Mesodermal cell (in vitro differentiated cells): ENCODE data around the gene PODN.

Source experiments
- H3K27ac ChIP-seq: 2 replicates; pipeline ENCODE4 v1.7.0; 2013; ENCODE audit warnings: mild to moderate bottlenecking, low read depth, low read length, moderate library complexity; ENCODE audit not compliant: severe bottlenecking
- H3K36me3 ChIP-seq: 2 replicates; pipeline ENCODE4 v1.7.1; 2013; ENCODE audit warnings: mild to moderate bottlenecking, low read length, moderate library complexity; ENCODE audit not compliant: control insufficient read depth, insufficient read depth
- H3K4me1 ChIP-seq: one replicate; pipeline ENCODE4 v1.7.1; 2013; ENCODE audit warnings: mild to moderate bottlenecking, low read length; ENCODE audit not compliant: insufficient read depth, control insufficient read depth, poor library complexity, severe bottlenecking
- H3K4me3 ChIP-seq: 2 replicates; pipeline ENCODE4 v1.7.0; 2013; ENCODE audit warnings: low read length, control low read depth, mild to moderate bottlenecking; ENCODE audit not compliant: insufficient read depth, poor library complexity, severe bottlenecking; ENCODE audit errors: extremely low read depth
- H3K9me3 ChIP-seq: 2 replicates; pipeline ENCODE4 v1.7.1; 2013; ENCODE audit warnings: mild to moderate bottlenecking, low read length, moderate library complexity; ENCODE audit not compliant: control insufficient read depth
- WGBS, 2 experiments: methylation state at CpG; one replicate each; pipeline ENCODE4 v1.1.5; 2013; ENCODE audit warnings: missing lambda C conversion rate in 2 of 2; ENCODE audit not compliant: insufficient coverage in 2 of 2; 5-methylcytosine and 5-hydroxymethylcytosine counted together

Gene PODN

DNA sequence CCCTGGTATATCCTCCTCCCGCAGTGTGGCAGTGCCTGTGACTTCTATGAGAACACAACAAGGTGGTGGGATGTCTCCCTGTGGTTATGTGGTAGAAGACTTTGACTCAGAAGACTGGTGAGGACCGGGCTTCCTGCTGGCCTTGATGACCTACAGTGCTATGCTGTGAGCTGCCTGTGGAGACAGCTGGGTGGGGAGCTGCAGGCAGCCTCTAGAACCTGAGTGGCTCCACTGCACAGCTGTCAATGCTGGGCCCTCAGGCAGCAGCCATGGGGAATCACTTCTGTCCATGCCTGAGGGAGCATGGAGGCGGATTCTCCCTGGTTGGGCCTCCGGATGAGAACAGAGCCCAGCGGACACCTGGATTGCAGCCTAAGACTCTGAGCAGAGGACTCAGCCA lies 65.5 kb downstream of the PODN start:
- H3K4me1 ChIP-seq: peaks cover 7% of the 10 kb centered on the region
- WGBS, 2 experiments: 92 to 94% methylated on average over 3 to 5 of the region's 5 CpGs
- H3K27ac ChIP-seq: no peak overlapping the region
- H3K9me3 ChIP-seq: no peaks in the 10 kb centered on the region
- no peaks in the 10 kb centered on the region for H3K36me3 ChIP-seq
- no peak overlapping the region for H3K4me3 ChIP-seq

DNA sequence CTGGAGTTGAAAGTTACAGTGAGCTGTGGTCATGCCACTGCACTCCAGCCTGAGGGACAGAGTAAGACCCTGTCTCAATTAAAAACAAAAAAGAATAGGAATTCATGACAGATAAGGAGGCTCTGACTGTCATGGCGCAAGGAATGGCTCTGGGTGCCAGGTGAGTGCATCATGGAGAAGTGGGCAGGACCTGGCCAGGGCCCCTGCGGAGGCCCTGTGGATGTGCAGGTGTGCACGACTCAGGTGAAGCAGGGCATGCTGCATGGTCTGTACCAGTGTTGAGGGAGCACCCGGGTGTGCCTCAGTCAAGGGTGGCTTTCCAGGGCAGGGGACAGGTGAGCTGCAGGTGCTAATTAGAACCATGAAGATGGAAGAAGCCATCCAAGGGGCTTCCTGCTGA lies 66.4 kb downstream of the PODN start:
- Histone ChIP-seq H3K4me1 (no peaks in the 10 kb centered on the region), H3K4me3 (no peak overlapping the region), H3K36me3 (no peaks in the 10 kb centered on the region), H3K27ac (no peak overlapping the region), H3K9me3 (no peaks in the 10 kb centered on the region)
- WGBS, 2 experiments: 89 to 93% methylated on average over 3 to 4 of the region's 4 CpGs

DNA sequence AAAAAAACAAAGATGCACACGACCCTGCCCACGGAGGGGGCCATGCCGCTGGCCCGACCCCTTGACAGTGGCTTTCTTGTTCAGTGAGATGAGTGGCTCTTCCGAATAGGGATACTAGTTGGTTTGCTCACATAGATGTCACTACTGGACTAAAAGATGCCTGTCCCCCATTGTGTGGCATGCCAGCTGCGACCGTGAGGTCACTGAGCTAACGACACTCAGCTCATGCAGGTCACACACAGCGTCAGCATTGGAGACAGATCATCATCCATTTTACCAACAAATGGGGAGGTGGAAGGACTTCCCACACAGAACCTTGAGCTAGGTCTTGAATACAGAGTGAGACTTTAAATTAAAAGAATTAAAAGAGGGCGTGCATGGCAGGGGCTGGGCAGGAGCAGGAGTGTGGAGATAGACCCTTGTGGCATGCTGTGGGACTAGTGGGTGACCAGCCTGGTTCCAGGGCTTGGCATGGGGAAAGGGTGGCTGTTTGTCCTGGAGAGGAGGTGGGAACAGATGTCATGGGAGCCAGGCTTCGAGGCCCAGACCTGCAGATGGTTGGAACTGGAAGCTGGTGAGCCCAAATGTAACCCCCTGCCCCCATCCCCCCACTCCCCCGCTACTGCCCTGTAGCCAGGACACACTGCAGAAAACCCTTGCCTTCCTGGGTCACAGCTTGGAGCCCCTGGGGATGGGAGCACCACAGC lies 68.0 kb downstream of the PODN start:
- Histone ChIP-seq H3K27ac (no peak overlapping the region), H3K9me3 (no peaks in the 10 kb centered on the region), H3K4me1 (no peaks in the 10 kb centered on the region), H3K4me3 (no peak overlapping the region), H3K36me3 (no peaks in the 10 kb centered on the region)
- WGBS, 2 experiments: 90% methylated on average over 7 to 9 of the region's 12 CpGs

DNA sequence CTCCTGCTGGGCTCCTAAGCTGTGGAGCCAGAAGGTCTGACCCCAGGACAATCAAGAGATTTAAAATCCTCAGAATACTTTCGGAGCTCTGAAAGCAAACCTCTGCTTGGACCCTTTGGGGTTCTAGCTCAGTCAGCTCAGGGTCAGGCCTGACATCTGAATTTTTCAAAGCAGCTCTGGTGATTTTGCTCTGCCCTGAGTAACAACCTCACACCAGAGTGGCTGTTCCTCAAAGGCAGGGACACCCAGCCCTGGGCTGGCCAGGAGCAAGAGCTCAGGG lies 68.5 kb downstream of the PODN start:
- Histone ChIP-seq H3K27ac (no peak overlapping the region), H3K9me3 (no peaks in the 10 kb centered on the region), H3K36me3 (no peaks in the 10 kb centered on the region), H3K4me1 (no peaks in the 10 kb centered on the region), H3K4me3 (no peak overlapping the region)
- 83 to 100% methylated on average over 1 of the region's 1 CpG for WGBS, 2 experiments

DNA sequence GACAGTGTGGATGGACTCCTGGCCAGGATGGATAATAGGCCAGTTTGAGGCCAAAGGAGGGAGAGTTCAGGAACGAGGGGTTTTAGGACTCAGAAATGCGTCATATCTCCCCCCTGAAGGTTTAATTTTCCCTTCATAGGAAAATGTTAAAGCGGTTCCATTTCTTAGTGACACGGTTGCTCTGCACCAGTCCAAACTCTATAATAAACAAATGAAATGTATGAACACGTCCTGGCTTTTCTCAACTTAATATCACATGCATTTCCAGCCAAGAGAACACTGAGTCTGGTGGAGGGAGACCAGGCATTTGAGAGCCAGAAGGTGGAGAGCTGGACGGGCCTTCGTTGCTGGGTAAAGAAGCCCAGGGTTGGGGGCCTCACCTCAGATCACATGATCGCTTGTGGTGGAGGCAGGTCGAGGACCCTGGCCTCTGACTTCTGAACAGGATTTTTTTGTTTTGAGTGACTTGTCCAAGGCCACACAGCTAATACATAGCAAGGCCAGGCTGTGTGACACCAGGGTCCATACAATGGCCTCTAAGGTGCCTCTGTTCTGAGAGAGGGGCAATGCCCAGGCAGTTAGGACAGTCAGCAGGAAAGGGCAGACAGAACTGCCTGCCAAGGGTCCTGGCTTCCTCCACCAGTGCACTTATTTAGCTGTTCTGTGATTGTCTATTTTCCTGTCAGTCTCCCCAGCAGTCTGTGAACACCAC lies 69.0 kb downstream of the PODN start:
- Histone ChIP-seq H3K36me3 (no peaks in the 10 kb centered on the region), H3K27ac (no peak overlapping the region), H3K4me3 (no peak overlapping the region), H3K4me1 (no peaks in the 10 kb centered on the region), H3K9me3 (no peaks in the 10 kb centered on the region)
- 86 to 97% methylated on average over 7 to 8 of the region's 9 CpGs for WGBS, 2 experiments

DNA sequence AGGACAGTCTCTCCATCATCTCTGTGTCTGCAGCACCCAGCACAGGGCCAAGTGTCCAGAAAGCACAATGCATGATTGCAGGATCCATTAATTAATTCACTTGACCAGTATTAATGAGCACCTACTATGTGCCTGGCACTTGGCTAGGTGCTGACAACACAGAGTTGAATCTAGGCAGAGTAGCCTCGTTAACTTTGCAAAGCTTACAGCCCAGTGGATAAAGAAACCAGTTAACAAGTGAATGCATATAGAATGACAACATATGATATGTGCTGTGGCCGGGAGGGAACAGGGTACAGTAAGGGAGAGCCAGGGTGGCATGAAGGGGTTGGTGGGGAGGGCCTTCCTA lies 69.6 kb downstream of the PODN start:
- H3K9me3 ChIP-seq: no peaks in the 10 kb centered on the region
- H3K4me1 ChIP-seq: no peaks in the 10 kb centered on the region
- H3K36me3 ChIP-seq: no peaks in the 10 kb centered on the region
- 80 to 97% methylated on average over 2 of the region's 2 CpGs for WGBS, 2 experiments
- H3K27ac ChIP-seq: no peak overlapping the region
- no peak overlapping the region for H3K4me3 ChIP-seq

DNA sequence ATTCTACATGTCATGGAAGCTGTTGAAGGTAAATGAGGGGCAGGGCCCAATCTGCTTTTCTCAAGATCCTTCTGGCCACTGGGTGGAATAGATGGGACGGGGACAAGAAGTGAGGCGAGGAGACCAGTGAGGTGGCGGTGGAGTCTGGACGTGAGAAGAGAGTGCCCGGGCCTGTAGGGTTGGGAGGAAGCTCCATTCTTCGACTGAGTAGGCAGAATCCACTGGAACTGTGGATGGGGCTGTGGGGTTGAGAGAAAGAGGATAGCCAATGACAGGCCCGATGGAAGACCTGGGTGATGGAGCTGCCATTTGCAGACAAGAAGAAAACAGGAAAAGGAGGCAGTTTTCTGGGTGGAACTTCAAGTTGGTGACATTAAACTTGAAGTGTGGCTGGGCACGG lies 70.2 kb downstream of the PODN start:
- H3K27ac ChIP-seq: no peak overlapping the region
- H3K9me3 ChIP-seq: no peaks in the 10 kb centered on the region
- no peaks in the 10 kb centered on the region for H3K36me3 ChIP-seq
- no peaks in the 10 kb centered on the region for H3K4me1 ChIP-seq
- WGBS, 2 experiments: 80 to 90% methylated on average over 8 of the region's 8 CpGs
- no peak overlapping the region for H3K4me3 ChIP-seq

DNA sequence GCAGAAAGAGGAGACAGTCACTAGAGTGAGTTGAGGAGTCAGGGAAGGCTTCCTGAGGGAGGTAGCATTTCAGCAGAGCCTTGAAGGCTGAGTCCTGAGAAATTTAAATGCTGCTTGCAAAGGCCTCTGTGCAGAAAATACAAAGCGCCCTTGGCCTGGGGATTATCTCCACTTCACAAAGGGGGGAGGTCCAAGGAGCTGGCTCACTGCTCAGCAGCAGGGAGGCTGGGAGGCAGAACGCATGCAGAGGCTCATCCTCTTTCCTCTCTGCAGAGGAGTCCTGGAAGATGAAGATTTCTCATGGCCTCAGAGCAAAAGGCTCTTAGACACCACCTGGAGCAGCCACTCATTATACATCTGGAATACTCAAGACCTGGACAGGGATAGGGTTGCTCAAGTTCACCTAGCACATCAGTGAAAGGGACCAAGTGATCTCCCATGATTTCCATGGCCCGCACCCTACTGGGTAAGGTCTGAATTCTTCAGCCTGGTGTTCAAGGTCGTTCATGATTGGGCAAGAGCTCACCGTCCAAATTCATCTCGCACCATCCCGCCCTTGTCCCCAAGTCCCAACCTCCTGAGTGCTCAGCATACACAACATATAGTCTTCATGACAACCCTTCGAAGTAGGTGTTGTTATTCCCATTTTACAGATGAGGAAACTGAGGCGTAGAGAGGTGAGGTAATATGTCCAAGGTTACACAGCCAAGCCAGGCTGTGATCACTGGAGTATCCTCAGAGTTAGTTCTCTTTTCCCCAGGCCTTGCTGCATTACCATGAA lies 71.4 kb downstream of the PODN start:
- no peak overlapping the region for H3K4me3 ChIP-seq
- no peaks in the 10 kb centered on the region for H3K36me3 ChIP-seq
- no peaks in the 10 kb centered on the region for H3K4me1 ChIP-seq
- WGBS, 2 experiments: 76 to 83% methylated on average over 3 to 4 of the region's 9 CpGs
- H3K27ac ChIP-seq: no peak overlapping the region
- peaks cover 8% of the 10 kb centered on the region for H3K9me3 ChIP-seq

DNA sequence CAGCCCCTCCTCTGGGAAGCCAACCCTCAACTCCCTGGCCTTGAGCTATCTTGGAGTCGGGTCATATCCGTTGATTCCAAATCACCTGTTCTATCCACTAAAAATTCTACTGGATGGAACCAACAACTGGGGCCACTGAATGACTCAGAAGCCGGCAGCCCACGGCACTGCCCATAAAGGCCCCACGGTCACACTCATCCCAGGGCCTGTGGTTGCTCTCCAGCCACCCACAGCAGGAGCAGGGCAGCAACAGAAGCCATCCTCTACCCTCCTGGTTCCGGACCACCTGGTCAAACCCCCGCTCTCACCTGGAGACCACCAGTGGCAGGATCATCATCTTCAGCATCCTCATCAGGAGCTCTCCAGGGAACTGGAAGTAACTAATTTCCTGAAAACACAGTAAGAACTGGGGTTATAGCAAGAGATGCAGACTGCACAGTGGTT lies 72.1 kb downstream of the PODN start:
- WGBS, 2 experiments: 96 to 100% methylated on average over 3 to 5 of the region's 7 CpGs
- H3K36me3 ChIP-seq: no peaks in the 10 kb centered on the region
- peaks cover 8% of the 10 kb centered on the region for H3K9me3 ChIP-seq
- no peak overlapping the region for H3K27ac ChIP-seq
- no peaks in the 10 kb centered on the region for H3K4me1 ChIP-seq
- no peak overlapping the region for H3K4me3 ChIP-seq
